ENCODE measurements around the gene CA10.

GRCh38 chr17:51914577-51914976 is 243.9 kb downstream of the CA10 start:
- TF ChIP-seq, protein P1, sequence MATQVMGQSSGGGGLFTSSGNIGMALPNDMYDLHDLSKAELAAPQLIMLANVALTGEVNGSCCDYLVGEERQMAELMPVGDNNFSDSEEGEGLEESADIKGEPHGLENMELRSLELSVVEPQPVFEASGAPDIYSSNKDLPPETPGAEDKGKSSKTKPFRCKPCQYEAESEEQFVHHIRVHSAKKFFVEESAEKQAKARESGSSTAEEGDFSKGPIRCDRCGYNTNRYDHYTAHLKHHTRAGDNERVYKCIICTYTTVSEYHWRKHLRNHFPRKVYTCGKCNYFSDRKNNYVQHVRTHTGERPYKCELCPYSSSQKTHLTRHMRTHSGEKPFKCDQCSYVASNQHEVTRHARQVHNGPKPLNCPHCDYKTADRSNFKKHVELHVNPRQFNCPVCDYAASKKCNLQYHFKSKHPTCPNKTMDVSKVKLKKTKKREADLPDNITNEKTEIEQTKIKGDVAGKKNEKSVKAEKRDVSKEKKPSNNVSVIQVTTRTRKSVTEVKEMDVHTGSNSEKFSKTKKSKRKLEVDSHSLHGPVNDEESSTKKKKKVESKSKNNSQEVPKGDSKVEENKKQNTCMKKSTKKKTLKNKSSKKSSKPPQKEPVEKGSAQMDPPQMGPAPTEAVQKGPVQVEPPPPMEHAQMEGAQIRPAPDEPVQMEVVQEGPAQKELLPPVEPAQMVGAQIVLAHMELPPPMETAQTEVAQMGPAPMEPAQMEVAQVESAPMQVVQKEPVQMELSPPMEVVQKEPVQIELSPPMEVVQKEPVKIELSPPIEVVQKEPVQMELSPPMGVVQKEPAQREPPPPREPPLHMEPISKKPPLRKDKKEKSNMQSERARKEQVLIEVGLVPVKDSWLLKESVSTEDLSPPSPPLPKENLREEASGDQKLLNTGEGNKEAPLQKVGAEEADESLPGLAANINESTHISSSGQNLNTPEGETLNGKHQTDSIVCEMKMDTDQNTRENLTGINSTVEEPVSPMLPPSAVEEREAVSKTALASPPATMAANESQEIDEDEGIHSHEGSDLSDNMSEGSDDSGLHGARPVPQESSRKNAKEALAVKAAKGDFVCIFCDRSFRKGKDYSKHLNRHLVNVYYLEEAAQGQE (IDR thresholded peaks at IDR 0.05; ENCODE audit: unreplicated experiment): no peak
- TF ChIP-seq, protein P2, sequence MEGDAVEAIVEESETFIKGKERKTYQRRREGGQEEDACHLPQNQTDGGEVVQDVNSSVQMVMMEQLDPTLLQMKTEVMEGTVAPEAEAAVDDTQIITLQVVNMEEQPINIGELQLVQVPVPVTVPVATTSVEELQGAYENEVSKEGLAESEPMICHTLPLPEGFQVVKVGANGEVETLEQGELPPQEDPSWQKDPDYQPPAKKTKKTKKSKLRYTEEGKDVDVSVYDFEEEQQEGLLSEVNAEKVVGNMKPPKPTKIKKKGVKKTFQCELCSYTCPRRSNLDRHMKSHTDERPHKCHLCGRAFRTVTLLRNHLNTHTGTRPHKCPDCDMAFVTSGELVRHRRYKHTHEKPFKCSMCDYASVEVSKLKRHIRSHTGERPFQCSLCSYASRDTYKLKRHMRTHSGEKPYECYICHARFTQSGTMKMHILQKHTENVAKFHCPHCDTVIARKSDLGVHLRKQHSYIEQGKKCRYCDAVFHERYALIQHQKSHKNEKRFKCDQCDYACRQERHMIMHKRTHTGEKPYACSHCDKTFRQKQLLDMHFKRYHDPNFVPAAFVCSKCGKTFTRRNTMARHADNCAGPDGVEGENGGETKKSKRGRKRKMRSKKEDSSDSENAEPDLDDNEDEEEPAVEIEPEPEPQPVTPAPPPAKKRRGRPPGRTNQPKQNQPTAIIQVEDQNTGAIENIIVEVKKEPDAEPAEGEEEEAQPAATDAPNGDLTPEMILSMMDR (conservative IDR thresholded peaks at IDR 0.05; ENCODE audit: low read depth in 2 of 2): no peak
- TF ChIP-seq POLR2AphosphoS5 (IDR thresholded peaks at IDR 0.05; ENCODE audit: low read depth) (no peak), EZH2 (IDR thresholded peaks at IDR 0.05; ENCODE audit: low read depth, unreplicated experiment) (no peak), ZNF114 (CRISPR knock-in tag; IDR thresholded peaks at IDR 0.05) (no peak), ZNF331 (CRISPR knock-in tag; IDR thresholded peaks at IDR 0.05; ENCODE audit: low read depth) (no peak)

Data from GM23338 (cell line).